HG02870 (cell line): Measurements from ENCODE around the gene ZNF652.
"Not testable (repeated sequence)": the region's sequence is repeated elsewhere in the genome, so short reads cannot be mapped to it uniquely, and the experiment has no call there.

Experiments
- ATAC-seq: cut with Tn5 transposase; IDR thresholded peaks from one replicate; pipeline ENCODE4 v1.9.1; 2021; ENCODE audit warnings: mild to moderate bottlenecking, moderate library complexity; ENCODE audit not compliant: unreplicated experiment

Gene ZNF652

DNA sequence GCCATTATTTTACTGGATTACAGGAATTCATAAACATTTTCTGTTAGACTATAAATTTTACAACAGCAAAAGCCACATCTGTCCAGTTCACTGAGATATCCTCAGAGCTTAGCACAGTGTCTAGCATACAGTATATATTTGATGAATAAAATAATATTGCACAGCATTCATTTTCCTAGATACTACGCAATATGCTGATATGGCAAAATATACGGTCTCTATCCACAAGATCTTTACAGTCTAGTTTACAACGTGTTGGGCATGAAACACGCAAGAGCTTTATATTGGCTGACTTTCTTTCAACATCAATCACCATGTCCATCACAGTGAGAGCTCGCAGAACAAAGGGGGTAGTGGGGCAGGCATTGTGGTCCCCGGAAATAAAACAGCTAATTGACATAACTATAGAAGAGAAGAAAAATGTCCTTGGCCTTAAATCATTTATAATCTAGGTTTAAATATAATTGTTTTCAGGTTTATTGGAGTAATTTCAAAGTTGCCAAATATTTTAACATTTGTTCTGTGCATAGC is 43.5 kb downstream of the ZNF652 start:
- no peak for ATAC-seq

DNA sequence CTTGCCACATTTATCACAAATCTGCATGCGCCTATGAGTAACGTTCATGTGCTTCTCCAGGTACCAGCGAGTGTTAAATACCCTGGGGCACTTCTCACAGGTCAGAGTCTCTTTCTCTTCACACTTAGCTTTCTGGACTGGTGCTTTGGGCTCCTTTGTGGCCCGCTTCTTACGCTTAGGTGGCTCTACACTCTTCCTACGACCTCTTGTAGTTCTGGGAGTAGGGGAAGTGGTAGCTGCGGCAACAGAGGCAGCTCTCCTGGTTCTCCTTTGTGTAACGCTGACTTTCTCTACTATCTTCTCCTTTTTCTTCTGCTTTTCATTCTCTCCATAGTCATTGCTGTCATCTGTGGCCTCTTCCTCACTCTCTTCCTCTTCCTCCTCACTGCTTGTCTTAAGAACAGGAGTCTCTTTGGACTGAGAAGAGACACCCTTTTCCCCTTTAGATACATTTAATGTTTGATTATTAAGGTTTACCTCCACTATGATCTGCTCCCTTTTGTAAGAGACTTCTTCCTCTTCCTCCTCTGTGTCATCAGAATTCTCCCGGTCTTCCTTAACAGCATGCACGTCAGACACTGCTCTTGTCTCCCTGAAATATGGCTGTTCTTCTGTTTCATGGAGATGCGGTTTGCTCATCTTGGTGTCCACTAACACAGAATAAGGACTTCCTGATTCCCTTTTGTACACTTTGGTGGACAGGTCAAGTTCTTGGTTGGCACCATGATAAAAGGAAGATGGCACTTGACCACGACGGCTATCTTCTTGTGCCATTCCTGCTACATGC is 45.0 kb downstream of the ZNF652 start:
- ATAC-seq: no peak

- ATAC-seq: no peak
Measured at GRCh38 chr17:49316258-49316570, 45.8 kb downstream of the ZNF652 start.

DNA sequence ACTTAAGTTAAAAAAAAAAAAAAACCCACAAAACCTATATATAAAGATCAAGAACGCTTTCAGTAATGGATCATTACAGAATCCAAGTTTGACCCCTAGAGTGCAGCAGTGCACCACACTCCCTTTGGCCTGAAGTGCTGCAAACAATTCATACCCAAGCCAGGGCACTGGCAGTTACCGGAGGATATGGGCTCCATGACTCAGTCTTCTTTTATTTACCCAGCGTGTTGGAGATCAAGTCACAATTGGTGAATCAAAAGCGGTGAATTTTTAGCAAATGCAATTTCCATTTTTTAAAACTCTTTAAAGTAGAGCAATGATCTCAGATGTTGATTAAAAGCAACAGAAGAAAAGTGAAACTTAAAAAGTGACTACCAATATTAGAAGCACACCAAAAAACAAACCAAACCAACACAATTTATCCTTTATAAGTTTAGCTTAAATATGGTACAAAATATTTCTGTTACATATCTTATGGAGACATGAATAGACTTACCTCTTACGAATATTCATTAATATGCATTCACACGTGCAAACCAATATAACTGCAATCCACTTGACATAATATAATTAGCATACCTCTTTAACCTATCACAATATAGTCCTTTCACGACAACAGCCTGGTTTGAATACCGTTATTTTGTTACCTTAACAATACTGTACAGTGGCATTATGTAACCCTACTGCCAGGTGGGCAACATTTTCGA is 46.3 kb downstream of the ZNF652 start:
- ATAC-seq: no peak

GRCh38 chr17:49312722-49313121 is 49.3 kb downstream of the ZNF652 start:
- ATAC-seq: no peak

DNA sequence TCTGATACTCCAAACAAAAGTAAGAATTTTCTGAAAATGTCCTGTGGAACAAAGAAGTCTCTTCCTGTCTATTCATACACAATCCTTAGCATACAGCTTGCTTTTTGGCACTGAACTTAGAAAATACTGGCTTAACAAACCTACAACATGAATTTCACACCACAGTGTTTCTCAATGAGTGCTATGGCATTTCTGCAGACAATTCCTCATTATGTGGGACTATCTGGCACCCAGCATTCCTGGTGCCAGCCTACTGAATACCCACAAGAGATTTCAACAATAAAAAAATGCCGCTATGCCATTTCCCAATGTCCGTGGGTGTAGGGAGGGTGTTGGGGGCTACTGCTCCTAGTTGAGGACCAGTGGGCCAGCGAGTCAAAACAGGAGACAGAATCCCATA is 62.1 kb downstream of the ZNF652 start:
- no peak for ATAC-seq

- ATAC-seq: no peak
Measured at GRCh38 chr17:49298371-49298976, 63.6 kb downstream of the ZNF652 start.

- no peak for ATAC-seq
Measured at GRCh38 chr17:49297141-49297540, 64.9 kb downstream of the ZNF652 start.

- ATAC-seq: no peak
Measured at GRCh38 chr17:49294122-49294521, 67.9 kb downstream of the ZNF652 start.

DNA sequence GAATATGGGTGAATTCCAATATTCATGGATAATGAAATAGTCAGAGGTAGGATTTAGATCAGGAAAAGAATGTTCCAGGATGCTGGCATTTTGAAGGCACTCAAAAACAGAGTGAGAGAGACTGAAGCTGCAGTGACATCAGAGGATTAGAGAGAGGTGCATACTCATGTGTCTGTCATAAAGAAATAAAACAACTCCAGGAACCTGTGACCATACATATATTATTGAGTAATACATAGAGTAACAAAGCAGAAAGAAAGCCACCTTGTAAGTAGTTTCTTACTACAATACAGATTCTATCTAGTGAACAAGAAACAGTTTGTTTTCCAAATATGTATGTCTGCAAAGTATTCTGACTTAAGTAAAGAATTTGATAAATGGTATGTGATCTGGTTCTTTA is 69.1 kb downstream of the ZNF652 start:
- ATAC-seq: no peak

- no peak for ATAC-seq
Measured at GRCh38 chr17:49291929-49292328, 70.1 kb downstream of the ZNF652 start.

- no peak for ATAC-seq
Measured at GRCh38 chr17:49290690-49291359, 71.2 kb downstream of the ZNF652 start.

DNA sequence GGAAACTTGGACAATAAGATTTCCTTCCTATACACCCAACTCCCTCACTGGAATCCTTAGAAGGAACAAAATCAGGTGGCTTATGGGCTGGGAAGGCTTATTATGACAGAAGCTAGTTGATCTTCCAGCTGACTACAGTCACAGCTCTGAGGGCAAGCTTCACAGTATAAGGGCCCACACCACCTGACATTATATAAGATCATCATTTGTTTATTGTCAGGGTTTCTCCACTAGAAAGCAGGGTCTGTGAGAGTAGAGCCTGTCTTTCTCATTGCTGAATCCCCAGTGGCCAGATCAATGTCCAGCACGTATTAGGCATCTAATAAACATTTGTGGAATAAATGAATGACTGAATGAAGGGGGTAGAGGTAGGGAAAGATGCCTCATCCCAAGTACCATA is 73.7 kb downstream of the ZNF652 start:
- no peak for ATAC-seq

GRCh38 chr17:49287481-49287880 is 74.6 kb downstream of the ZNF652 start:
- no peak for ATAC-seq

DNA sequence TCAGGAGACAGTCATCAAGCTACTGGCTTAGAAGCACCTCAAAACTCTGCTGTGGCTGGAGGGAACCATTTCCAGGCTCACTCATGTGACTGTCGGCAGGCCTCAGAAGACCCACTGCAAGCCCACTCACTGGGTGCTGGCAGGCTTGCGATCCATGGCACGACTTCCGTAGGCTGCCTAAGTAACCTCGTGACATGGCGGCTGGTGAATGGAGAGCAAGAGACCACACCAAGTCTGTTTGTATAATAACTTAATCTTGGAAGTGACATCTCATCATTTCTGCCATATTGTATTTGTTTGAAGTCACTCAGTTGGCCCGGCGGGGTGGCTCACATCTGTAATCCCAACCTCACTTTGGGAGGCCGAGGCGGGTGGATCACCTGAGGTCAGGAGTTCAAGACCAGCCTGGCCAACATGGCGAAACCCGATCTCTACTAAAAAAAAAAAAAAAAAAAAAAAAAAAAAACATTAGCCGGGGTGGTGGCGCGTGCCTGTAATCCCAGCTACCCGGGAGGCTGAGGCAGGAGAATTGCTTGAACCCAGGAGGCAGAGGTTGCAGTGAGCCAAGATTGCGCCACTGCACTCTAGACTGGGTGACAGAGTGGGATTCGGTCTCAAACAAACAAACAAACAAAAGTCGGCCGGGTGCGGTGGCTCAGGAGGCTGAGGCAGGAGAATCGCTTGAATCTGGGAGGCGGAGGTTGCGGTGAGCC is 75.6 kb downstream of the ZNF652 start:
- ATAC-seq: not testable (repeated sequence)

GRCh38 chr17:49285716-49286115 is 76.3 kb downstream of the ZNF652 start:
- ATAC-seq: no peak

DNA sequence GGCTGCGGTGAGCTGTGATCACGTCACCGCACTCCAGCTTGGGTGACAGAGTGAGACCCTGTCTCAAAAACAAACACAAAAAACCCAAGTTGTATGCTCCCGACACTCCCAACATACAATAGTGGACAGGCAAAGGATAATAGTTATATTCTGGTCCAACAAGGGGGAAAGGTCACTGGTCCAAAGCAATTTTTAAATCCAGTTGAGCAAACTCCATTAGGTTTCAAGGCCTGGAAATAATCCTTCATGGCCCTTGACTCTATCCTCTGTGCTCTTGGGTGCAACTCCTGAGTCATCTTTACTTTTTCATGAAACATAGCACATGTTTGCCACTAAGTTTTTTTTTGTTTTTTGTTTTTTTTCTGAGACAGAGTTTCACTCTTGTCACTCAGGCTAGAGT is 81.1 kb downstream of the ZNF652 start:
- no peak for ATAC-seq

DNA sequence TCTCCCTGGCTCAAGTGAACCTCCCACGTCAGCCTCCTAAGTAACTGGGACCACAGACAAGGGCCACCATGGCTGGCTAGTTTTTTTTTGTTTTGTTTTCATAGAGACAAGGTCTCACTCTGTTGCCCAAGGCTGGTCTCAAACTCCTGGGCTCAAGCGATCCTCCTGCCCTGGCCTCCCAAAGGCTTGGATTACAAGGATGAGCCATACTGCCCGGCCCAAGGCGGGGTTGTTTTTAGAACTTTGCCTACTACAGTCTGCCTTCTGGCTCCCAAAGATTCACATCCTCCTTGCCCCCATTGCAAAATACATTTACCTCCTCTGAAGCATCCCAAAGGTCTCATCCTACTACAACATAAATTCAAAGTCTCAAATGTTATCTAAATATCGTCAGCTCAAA is 82.0 kb downstream of the ZNF652 start:
- ATAC-seq: no peak

DNA sequence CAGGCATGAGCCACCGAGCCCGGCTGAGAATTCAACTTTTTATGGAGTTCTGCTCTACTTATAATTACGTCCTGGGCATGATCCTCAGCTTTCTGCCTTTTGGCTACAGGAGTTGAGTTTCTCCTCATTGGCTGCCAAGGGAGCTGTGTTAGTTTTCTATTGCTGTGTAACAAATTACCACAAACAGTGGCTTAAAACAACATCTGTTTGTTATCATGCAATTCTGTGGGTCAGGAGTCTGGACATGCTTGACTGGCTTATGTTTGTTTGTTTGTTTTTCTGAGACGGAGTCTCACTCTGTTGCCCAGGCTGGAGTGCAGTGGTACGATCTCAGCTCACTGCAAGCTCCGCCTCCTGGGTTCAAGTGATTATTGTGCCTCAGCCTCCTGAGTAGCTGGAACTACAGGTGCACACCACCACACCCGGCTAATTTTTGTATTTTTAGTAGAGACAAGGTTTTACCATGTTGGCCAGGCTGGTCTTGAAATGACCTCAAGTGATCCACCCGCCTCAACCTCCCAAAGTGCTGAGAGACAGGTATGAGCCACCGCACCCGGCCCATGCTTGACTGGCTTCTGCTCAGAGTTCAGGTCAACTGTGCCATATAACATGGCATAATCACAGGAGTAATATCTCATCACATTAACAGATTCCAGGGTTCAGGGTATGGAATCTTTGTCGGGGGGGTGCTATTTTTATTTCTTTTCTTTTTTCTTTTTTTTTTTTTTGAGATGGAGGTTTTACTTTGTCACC is 82.6 kb downstream of the ZNF652 start:
- not testable (repeated sequence) for ATAC-seq

- ATAC-seq: no peak
Measured at GRCh38 chr17:49278076-49278475, 84.0 kb downstream of the ZNF652 start.
